ENCODE results near the gene PTGES3. TPM values are rescaled to one million over a fixed set of nuclear protein-coding genes. Genes with fewer than 3 reads are reported as not detected.

PTGES3 gene
- total and polyA plus RNA-seq, 10 of the 15 experiments (the other 5 are each of a cell fraction or from before 2014, with no cell fraction given): 117 to 520 (median 175) TPM

- no peak for TF ChIP-seq JUNB (IDR thresholded peaks at IDR 0.05)
- TF ChIP-seq CHD4 (IDR thresholded peaks at IDR 0.05): no peak
- TF ChIP-seq FOXK2 (IDR thresholded peaks at IDR 0.05): no peak
- no peak for TF ChIP-seq NFYA (IDR thresholded peaks at IDR 0.05; ENCODE audit: borderline replicate concordance, low read depth, low read length)
- peak; percentile 54; the same call in 1 of the 2 replicates for TF ChIP-seq FOXM1 (IDR thresholded peaks at IDR 0.05; ENCODE audit: low read depth, low read length)
- no peak for TF ChIP-seq ZNF622 (IDR thresholded peaks at IDR 0.05)
- peak; percentile 47; the same call in 1 of the 2 replicates for TF ChIP-seq NFIC (IDR thresholded peaks at IDR 0.05; ENCODE audit: low read depth, low read length)
- no peak for TF ChIP-seq SUZ12 (IDR thresholded peaks at IDR 0.05; ENCODE audit: unreplicated experiment)
- TF ChIP-seq BCLAF1 (IDR thresholded peaks at IDR 0.05): no peak
- 0 out of 2 replicates have a peak, but pooled peaks have one; percentile 81 for TF ChIP-seq RCOR1 (conservative IDR thresholded peaks at IDR 0.05; ENCODE audit: low read depth, low read length)
- no peak for TF ChIP-seq ZNF274 (IDR thresholded peaks at IDR 0.05; ENCODE audit: insufficient read depth, insufficient read length)
- peak; percentile 89 for TF ChIP-seq TAF1 (IDR thresholded peaks at IDR 0.05; ENCODE audit: borderline replicate concordance, low read depth, low read length)
- TF ChIP-seq MEF2B (IDR thresholded peaks at IDR 0.05; ENCODE audit: partially characterized antibody, poor library complexity, severe bottlenecking): no peak
- no peak for TF ChIP-seq PAX8 (IDR thresholded peaks at IDR 0.05)
- TF ChIP-seq ZZZ3 (IDR thresholded peaks at IDR 0.05; ENCODE audit: control insufficient read depth, insufficient read length, low read depth): no peak
- 0 out of 2 replicates have a peak, but pooled peaks have one; percentile 56 for TF ChIP-seq TCF3 (IDR thresholded peaks at IDR 0.05; ENCODE audit: borderline replicate concordance, insufficient read depth, low read depth, low read length)
- no peak for TF ChIP-seq ELK1 (IDR thresholded peaks at IDR 0.05; ENCODE audit: low read depth, low read length)
- TF ChIP-seq NFYB (IDR thresholded peaks at IDR 0.05; ENCODE audit: insufficient read depth, low read depth, low read length): no peak
- no peak; the same call in 1 of the 2 replicates for TF ChIP-seq ESRRA (IDR thresholded peaks at IDR 0.05; ENCODE audit: low read length)
- TF ChIP-seq CEBPZ (IDR thresholded peaks at IDR 0.05; ENCODE audit: low read depth, low read length): no peak
Measured at GRCh38 chr12:56688129-56688845, at the start of gene PTGES3 (continued).
